Astrocyte of the cerebellum (primary cell): ENCODE data around the gene NXPH1.

Experiments
- DNase-seq: peaks from one replicate; pipeline ENCODE4 v3.0.0-alpha.2; 2011; ENCODE audit warnings: low read depth
- H3K4me3 ChIP-seq: 2 replicates; pipeline ENCODE4 v1.5.1; 2011; ENCODE audit warnings: mild to moderate bottlenecking, low read depth, low read length, moderate library complexity
- in situ Hi-C: cut with HindIII; loops from 2 replicates; pipeline ENCODE4 v1.10.0; 2017; ENCODE audit warnings: low sequenced_read_pairs
- TF ChIP-seq, protein P1 (sequence below): IDR thresholded peaks from 2 replicates; pipeline ENCODE4 v1.5.1; 2012; ENCODE audit warnings: low read length, low read depth, moderate library complexity, mild to moderate bottlenecking; ENCODE audit errors: missing control alignments

NXPH1 gene

DNA sequence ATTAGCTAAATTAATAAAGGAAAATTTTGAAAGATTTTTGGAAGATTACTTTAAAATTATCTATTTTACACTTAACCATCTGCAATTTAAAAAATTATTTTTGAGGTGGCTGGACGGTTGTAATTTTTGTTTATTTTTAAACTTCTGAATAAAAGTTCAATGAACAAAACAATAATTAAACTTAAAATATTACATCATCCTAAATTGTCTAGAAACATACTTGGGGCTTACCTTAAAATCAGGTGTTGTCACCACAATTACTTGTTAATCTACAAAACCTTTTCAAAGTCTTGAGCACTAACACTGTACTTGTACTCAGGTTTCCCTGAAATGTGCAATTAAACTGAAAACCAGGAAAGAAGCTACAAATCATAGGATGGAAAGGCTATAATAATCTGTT is 328.3 kb downstream of the NXPH1 start:
- in situ Hi-C loops, result no loop called here
- DNase-seq, result no peak
- H3K4me3 ChIP-seq, result no peak overlapping the region
- TF ChIP-seq, protein P1, sequence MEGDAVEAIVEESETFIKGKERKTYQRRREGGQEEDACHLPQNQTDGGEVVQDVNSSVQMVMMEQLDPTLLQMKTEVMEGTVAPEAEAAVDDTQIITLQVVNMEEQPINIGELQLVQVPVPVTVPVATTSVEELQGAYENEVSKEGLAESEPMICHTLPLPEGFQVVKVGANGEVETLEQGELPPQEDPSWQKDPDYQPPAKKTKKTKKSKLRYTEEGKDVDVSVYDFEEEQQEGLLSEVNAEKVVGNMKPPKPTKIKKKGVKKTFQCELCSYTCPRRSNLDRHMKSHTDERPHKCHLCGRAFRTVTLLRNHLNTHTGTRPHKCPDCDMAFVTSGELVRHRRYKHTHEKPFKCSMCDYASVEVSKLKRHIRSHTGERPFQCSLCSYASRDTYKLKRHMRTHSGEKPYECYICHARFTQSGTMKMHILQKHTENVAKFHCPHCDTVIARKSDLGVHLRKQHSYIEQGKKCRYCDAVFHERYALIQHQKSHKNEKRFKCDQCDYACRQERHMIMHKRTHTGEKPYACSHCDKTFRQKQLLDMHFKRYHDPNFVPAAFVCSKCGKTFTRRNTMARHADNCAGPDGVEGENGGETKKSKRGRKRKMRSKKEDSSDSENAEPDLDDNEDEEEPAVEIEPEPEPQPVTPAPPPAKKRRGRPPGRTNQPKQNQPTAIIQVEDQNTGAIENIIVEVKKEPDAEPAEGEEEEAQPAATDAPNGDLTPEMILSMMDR, result no peak

DNA sequence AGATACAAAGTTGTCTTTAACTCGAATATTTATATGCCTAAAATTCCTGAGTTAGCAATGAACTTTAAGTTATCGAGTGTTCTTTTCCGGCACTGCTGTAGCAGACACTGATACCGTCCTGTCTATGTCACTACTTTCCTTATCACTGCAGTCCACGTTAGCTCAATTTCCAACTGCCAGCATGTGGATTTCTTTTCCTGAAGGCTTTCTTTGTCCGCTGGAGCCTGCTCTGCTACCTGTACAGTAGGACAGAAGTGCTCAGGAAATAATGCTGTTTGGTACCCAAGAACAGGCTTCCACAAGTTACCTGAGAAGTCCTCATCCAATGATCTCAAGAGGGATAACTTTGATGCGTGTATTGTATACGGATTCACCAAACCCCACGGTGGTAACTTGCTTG is 329.4 kb downstream of the NXPH1 start:
- H3K4me3 ChIP-seq, result no peak overlapping the region
- in situ Hi-C loops, result no loop called here
- no peak for DNase-seq
- TF ChIP-seq, protein P1, result no peak

DNA sequence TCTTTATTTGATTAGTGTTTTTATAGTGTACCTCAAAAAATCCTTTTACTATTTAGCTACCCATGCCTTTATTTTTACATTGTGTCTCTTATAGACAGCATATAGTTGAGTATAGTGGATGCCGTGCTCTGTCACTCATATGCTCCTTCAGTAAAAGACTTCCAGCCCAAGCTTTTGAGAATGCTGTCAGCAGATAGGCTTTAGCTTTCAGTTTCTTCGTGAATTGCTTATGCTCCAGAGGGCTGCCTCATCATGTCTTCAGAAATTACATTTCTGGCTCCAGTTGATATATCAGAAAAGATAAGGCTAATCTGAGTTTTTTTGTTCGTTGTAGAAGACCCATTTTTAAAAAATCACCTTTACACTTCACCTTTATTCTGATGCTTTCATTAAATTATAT is 332.0 kb downstream of the NXPH1 start:
- H3K4me3 ChIP-seq, result no peak overlapping the region
- DNase-seq, result no peak
- in situ Hi-C loops, result no loop called here
- TF ChIP-seq, protein P1, result no peak

DNA sequence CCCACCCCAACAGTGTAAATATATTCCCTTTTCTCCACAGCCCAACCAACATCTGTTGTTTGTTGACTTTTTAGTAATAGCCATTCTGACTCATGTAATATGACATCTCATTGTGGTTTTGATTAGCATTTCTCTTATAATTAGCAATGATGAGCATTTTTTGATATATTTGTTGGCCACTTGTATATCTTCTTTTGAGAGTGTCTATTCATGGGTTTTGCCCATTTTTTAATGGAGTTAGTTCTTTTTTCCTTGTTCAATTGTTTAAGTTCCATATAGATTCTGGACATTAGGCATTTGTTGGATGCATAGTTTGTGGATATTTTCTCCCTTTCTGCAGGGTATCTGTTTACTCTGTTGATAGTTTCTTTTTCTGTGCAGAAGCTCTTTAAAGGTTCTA is 340.1 kb downstream of the NXPH1 start:
- TF ChIP-seq, protein P1, result no peak
- in situ Hi-C loops, result no loop called here
- no peak for DNase-seq
- no peak overlapping the region for H3K4me3 ChIP-seq

DNA sequence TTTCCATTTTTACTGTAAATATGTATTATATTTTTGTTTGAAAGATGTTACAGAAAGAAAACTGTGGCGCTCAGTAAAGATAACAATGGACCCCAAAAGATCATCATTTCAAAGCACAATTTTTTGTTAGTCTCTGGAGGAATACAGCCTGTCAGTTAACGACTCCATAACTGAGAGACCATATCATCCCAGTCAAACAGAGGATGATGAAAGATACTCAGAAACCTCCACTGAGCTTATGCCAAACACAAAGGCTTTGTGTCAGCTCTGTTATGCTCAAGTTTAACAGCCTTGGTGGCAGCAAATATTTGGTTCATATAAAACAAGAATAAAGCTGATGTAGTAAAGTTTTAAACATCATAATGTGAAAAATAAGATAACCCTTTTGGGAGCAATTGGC is 345.1 kb downstream of the NXPH1 start:
- in situ Hi-C loops, result no loop called here
- TF ChIP-seq, protein P1, result no peak
- no peak for DNase-seq
- H3K4me3 ChIP-seq, result no peak overlapping the region

DNA sequence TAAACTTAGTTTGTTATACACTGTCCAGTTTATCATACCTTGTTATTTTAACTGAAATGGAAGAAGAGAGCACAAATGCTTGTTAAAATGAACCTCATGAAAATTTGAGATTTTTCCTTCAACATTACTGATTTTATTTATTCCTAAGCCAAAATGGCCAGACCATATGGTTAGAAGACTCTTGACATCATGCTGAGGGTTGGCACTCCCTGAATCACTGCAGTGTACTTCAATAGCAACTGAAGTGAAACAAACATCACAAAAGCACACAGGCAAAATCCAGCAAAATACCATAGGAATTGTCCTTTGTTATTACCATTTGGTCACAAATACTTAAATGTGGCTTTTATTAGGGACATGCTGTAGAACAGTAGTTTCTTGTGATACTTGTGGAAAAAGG is 347.8 kb downstream of the NXPH1 start:
- in situ Hi-C loops, result no loop called here
- no peak for DNase-seq
- TF ChIP-seq, protein P1, result no peak
- no peak overlapping the region for H3K4me3 ChIP-seq

DNA sequence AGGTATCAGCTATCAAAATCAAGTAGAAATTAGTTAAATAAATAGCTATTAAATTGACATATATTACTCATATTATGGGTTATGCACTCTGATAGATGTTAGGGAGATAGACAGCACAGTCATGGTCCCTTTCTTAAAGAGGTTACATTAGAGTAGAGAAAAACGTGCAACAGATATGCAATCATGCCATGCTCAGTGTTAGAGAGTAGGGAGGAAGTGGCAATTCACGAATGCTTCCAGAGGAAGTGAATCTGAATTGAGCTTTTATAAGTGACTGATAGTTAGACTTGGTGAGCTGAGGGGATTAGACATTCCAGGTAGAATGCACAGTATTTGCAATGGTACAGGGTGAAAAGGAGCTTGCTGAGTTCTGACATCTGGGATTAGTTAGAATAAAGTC is 349.8 kb downstream of the NXPH1 start:
- TF ChIP-seq, protein P1, result no peak
- in situ Hi-C loops, result no loop called here
- H3K4me3 ChIP-seq, result no peak overlapping the region
- DNase-seq, result no peak
